DMS79 (cell line): ENCODE measurements around the gene DNAJC12.
"Not testable (repeated sequence)": the region's sequence is repeated elsewhere in the genome, so short reads cannot be mapped to it uniquely, and the experiment has no call there.

ENCODE experiments used
- DNase-seq: peaks from one replicate; lab custom pipeline; 2025; lab: John Stamatoyannopoulos, UW

Gene DNAJC12

GRCh38 chr10:67763499-67764011 lies 74.4 kb downstream of the DNAJC12 start:
- DNase-seq, result peak; percentile 48

- DNase-seq, result not testable (repeated sequence)
Measured at GRCh38 chr10:67762567-67762966, 75.4 kb downstream of the DNAJC12 start.

- no peak for DNase-seq
Measured at GRCh38 chr10:67760272-67760671, 77.7 kb downstream of the DNAJC12 start.
